ENCODE measurements around the gene NALCN. TPM values are rescaled to one million over a fixed set of nuclear protein-coding genes. Genes with fewer than 3 reads are reported as not detected.

Gene NALCN
- total RNA-seq, 4 donors from 2014 or later = 0.62 to 0.87 TPM; not detected in 2

- no peak for ATAC-seq
- DNase-seq = no peak
These were observed 205.5 kb downstream of the NALCN start for GRCh38 chr13:101210774-101211173.

GRCh38 chr13:101209206-101209893 lies 207.0 kb downstream of the NALCN start:
- TF ChIP-seq POLR2A (IDR thresholded peaks at IDR 0.05) = no peak
- no peak for TF ChIP-seq CTCF (IDR thresholded peaks at IDR 0.05 in 4 of 5, conservative IDR thresholded peaks at IDR 0.05 in 1 of 5)
- no peaks in the 10 kb centered on the region for H3K27me3 ChIP-seq
- H3K4me1 ChIP-seq = no peaks in the 10 kb centered on the region
- no peaks in the 10 kb centered on the region for H3K9me3 ChIP-seq
- DNase-seq (no peak), ATAC-seq (no peak)
- H3K36me3 ChIP-seq = no peaks in the 10 kb centered on the region
- no peak overlapping the region for H3K27ac ChIP-seq
- intact Hi-C loops (cut with DNase I; ENCODE audit: low total_unique reads) = loop anchor here (10.0 kb wide), 1 partner anchor 1775 kb away; no protein-coding TSS in a partner anchor
- H3K4me3 ChIP-seq = no peak overlapping the region
- in situ Hi-C loops (cut with MboI; ENCODE audit: low sequenced_read_pairs in 4 of 4) = no loop called here

More at GRCh38 chr13:101210774-101211173, 205.5 kb downstream of the NALCN start:
- H3K9me3 ChIP-seq = no peaks in the 10 kb centered on the region
- no peak overlapping the region for H3K27ac ChIP-seq
- H3K4me3 ChIP-seq = no peak overlapping the region
- intact Hi-C loops (cut with DNase I; ENCODE audit: low total_unique reads) (no loop called here), in situ Hi-C loops (cut with MboI; ENCODE audit: low sequenced_read_pairs in 4 of 4) (no loop called here)
- H3K36me3 ChIP-seq = no peaks in the 10 kb centered on the region
- H3K27me3 ChIP-seq = no peaks in the 10 kb centered on the region
- TF ChIP-seq POLR2A (IDR thresholded peaks at IDR 0.05) (no peak), CTCF (IDR thresholded peaks at IDR 0.05 in 4 of 5, conservative IDR thresholded peaks at IDR 0.05 in 1 of 5) (no peak)
- H3K4me1 ChIP-seq = no peaks in the 10 kb centered on the region

- Histone ChIP-seq H3K4me3 (no peak overlapping the region), H3K36me3 (no peaks in the 10 kb centered on the region), H3K27me3 (no peaks in the 10 kb centered on the region), H3K27ac (no peak overlapping the region), H3K4me1 (no peaks in the 10 kb centered on the region), H3K9me3 (no peaks in the 10 kb centered on the region)
- TF ChIP-seq CTCF (IDR thresholded peaks at IDR 0.05 in 4 of 5, conservative IDR thresholded peaks at IDR 0.05 in 1 of 5) (no peak), POLR2A (IDR thresholded peaks at IDR 0.05) (no peak)
- ATAC-seq (no peak), DNase-seq (no peak)
- intact Hi-C loops (cut with DNase I; ENCODE audit: low total_unique reads) = loop anchor here (10.0 kb wide), 1 partner anchor 1779 kb away; no protein-coding TSS in a partner anchor
- in situ Hi-C loops (cut with MboI; ENCODE audit: low sequenced_read_pairs in 4 of 4) = no loop called here
These were observed 210.9 kb downstream of the NALCN start for GRCh38 chr13:101205408-101205807.

- TF ChIP-seq CTCF (IDR thresholded peaks at IDR 0.05 in 4 of 5, conservative IDR thresholded peaks at IDR 0.05 in 1 of 5) (no peak), POLR2A (IDR thresholded peaks at IDR 0.05) (no peak)
- Histone ChIP-seq H3K9me3 (no peaks in the 10 kb centered on the region), H3K36me3 (no peaks in the 10 kb centered on the region), H3K27me3 (no peaks in the 10 kb centered on the region), H3K27ac (no peak overlapping the region), H3K4me3 (no peak overlapping the region), H3K4me1 (no peaks in the 10 kb centered on the region)
- in situ Hi-C loops (cut with MboI; ENCODE audit: low sequenced_read_pairs in 4 of 4) = no loop called here
- intact Hi-C loops (cut with DNase I; ENCODE audit: low total_unique reads) = loop anchor here (10.0 kb wide), 1 partner anchor 1780 kb away; no protein-coding TSS in a partner anchor
- ATAC-seq = no peak
- DNase-seq = no peak
These were observed 211.9 kb downstream of the NALCN start for GRCh38 chr13:101204270-101205020.

Data from gastrocnemius medialis (tissue), 4 donors.